Upper lobe of right lung (tissue), 1 donor: ENCODE measurements around the gene SHPK. TPM values are rescaled to one million over a fixed set of nuclear protein-coding genes. Genes with fewer than 3 reads are reported as not detected.

Source experiments
- ATAC-seq: fragments of 200-7000 bp; cut with Tn5 transposase; one replicate; pipeline ENCODE4 v1.9.1; 2020; ENCODE audit warnings: mild to moderate bottlenecking, moderate library complexity
- DNase-seq: peaks from one replicate; pipeline ENCODE4 v3.0.0-alpha.2; 2020
- H3K27ac ChIP-seq: fragments of 200-600 bp; one replicate; pipeline ENCODE4 v1.8.0; 2022
- H3K27me3 ChIP-seq: fragments of 200-600 bp; one replicate; pipeline ENCODE4 v1.8.0; 2022; ENCODE audit warnings: mild to moderate bottlenecking
- H3K36me3 ChIP-seq: fragments of 200-600 bp; one replicate; pipeline ENCODE4 v1.8.0; 2022
- H3K4me1 ChIP-seq: fragments of 200-600 bp; one replicate; pipeline ENCODE4 v1.8.0; 2022
- H3K4me3 ChIP-seq: fragments of 200-600 bp; one replicate; pipeline ENCODE4 v1.8.0; 2022; ENCODE audit warnings: mild to moderate bottlenecking
- H3K9me3 ChIP-seq: fragments of 200-600 bp; one replicate; pipeline ENCODE4 v1.8.0; 2022
- intact Hi-C: fragments of 100-400 bp; cut with DNase I; formaldehyde crosslinking; loops from one replicate; pipeline ENCODE4 v1.11.0; 2022
- total RNA-seq: library from RNA; stranded (reverse); fragmentation: NEBNext Ultra II Directional; extraction: Animal tissue kit (Norgen Biotek cat#: 25700); gene quantifications from one replicate; pipeline ENCODE4 v1.2.1, GENCODE V29; 2021
- TF ChIP-seq, protein P1 (sequence below): fragments of 200-600 bp; IDR thresholded peaks from one replicate; pipeline ENCODE4 v1.8.0; 2022; ENCODE audit warnings: antibody characterized with exemption
- donor health status: DM: no; HTN: yes; CAD: no; lungs with severe emphysema.

SHPK gene
- total RNA-seq, 1 donor from 2014 or later, result 10.4 TPM

DNA sequence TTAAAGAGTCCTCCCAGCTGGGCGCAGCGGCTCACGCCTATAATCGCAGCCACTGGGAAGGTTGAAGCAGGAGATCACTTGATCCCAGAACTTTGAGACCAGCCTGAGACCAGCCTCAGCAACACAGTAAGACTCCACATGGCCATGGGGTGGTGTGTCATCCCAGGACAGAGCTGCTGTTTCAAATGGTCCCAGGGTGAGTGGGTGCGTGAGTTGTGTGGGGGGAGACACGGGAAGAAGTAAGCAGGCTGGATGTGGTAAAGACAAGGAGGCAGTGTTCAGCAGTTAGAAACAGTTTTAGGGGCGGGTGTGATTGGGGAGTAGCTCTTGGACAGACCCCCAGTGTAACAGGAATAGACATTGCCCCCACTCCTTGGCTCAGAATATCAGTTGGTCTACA, 3.8 kb downstream of the SHPK start:
- DNase-seq, result no peak
- TF ChIP-seq, protein P1, sequence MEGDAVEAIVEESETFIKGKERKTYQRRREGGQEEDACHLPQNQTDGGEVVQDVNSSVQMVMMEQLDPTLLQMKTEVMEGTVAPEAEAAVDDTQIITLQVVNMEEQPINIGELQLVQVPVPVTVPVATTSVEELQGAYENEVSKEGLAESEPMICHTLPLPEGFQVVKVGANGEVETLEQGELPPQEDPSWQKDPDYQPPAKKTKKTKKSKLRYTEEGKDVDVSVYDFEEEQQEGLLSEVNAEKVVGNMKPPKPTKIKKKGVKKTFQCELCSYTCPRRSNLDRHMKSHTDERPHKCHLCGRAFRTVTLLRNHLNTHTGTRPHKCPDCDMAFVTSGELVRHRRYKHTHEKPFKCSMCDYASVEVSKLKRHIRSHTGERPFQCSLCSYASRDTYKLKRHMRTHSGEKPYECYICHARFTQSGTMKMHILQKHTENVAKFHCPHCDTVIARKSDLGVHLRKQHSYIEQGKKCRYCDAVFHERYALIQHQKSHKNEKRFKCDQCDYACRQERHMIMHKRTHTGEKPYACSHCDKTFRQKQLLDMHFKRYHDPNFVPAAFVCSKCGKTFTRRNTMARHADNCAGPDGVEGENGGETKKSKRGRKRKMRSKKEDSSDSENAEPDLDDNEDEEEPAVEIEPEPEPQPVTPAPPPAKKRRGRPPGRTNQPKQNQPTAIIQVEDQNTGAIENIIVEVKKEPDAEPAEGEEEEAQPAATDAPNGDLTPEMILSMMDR, result no peak
- intact Hi-C loops, result no loop called here

GRCh38 chr17:3630781-3631180, 5.3 kb downstream of the SHPK start:
- H3K27me3 ChIP-seq, result no peaks in the 10 kb centered on the region
- DNase-seq (no peak), ATAC-seq (no peak)
- no peak overlapping the region for H3K27ac ChIP-seq
- no peak overlapping the region for H3K4me3 ChIP-seq
- H3K4me1 ChIP-seq, result peaks cover 12% of the 10 kb centered on the region
- intact Hi-C loops, result no loop called here
- TF ChIP-seq, protein P1, result no peak
- no peaks in the 10 kb centered on the region for H3K9me3 ChIP-seq
- H3K36me3 ChIP-seq, result peaks cover 30% of the 10 kb centered on the region

More for the DNA sequence above, 3.8 kb downstream of the SHPK start:
- Histone ChIP-seq H3K27me3 (no peaks in the 10 kb centered on the region), H3K4me3 (no peak overlapping the region), H3K4me1 (peaks cover 15% of the 10 kb centered on the region), H3K9me3 (no peaks in the 10 kb centered on the region), H3K36me3 (peaks cover 23% of the 10 kb centered on the region), H3K27ac (no peak overlapping the region)
- no peak for ATAC-seq

DNA sequence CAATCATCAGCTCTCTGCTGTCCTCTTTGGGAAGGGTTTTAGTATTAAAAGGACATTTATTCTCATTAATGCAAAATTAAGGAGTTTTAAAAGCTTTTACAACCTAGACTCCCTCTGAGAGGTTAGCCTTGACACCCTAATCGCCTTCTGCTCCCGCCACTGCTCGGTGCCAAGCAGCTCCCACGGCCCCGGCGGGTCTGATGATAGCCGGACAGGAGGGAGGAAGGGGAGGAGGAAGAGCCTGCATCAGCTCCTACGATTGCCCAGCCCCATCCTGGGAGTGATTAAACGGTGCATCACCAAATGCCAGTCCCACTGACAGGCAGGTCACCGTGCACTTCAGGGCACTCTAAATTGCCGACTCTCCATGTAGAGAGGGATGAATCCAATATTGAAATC, 8.3 kb downstream of the SHPK start:
- Histone ChIP-seq H3K27ac (no peak overlapping the region), H3K9me3 (no peaks in the 10 kb centered on the region), H3K36me3 (peaks cover 44% of the 10 kb centered on the region), H3K4me1 (no peaks in the 10 kb centered on the region), H3K27me3 (no peaks in the 10 kb centered on the region), H3K4me3 (no peak overlapping the region)
- DNase-seq, result no peak
- ATAC-seq, result no peak
- intact Hi-C loops, result no loop called here
- TF ChIP-seq, protein P1, result no peak

DNA sequence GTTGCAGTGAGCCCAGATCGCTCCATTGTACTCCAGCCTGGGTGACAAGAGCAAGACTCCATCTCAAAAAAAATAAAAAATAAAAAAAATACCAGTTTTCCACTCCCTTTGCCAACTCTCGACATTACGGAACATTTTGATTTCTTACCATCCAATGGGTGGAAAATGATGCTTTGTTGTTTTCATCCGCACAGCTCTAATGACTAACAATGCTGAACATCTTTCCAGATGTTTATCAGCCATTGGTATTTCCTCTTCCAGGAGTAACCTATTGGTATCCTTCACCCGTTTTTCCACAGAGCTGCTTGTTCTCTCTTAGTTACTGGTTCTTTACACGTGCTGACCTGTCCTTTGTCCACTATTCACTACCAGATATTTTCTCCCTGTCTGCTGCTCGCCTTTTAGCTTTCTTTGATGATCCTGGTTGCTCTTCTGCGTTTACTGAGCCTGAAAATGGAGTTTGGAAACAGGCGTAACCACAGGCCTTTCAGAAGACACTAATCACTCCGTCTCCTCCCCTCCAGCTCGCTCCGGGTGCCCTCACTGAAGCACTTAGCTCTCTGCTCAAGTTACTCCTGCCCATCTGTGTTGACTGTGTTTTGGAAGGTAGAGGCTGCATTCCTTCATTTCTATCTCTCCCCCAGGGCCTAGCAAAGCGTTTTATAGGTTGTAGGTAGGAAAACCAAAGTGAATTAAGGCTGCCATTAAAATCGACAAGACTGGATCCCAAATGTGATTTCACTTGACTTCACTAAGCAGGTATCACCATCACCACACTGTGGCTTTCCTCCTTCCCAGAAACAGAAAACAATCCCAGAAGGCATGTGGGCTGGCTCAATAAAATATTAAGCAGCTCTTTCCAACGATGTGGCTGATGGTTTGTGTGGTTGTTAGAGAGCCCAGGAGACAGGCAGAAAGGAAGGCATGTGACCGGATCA, 8.9 kb downstream of the SHPK start:
- Histone ChIP-seq H3K9me3 (no peaks in the 10 kb centered on the region), H3K27me3 (no peaks in the 10 kb centered on the region), H3K4me1 (no peaks in the 10 kb centered on the region), H3K4me3 (no peak overlapping the region), H3K27ac (no peak overlapping the region), H3K36me3 (peaks cover 50% of the 10 kb centered on the region)
- DNase-seq (no peak), ATAC-seq (no peak)
- TF ChIP-seq, protein P1, result no peak
- intact Hi-C loops, result no loop called here

GRCh38 chr17:3622977-3623594, 13.0 kb downstream of the SHPK start:
- DNase-seq, result no peak
- intact Hi-C loops, result no loop called here

More at GRCh38 chr17:3622977-3623594, 13.0 kb downstream of the SHPK start:
- Histone ChIP-seq H3K27ac (no peak overlapping the region), H3K27me3 (no peaks in the 10 kb centered on the region), H3K9me3 (no peaks in the 10 kb centered on the region), H3K4me1 (no peaks in the 10 kb centered on the region), H3K36me3 (peaks cover 73% of the 10 kb centered on the region), H3K4me3 (no peak overlapping the region)
- TF ChIP-seq, protein P1, result no peak
- ATAC-seq, result peak; percentile 30
